K562 (cell line): ENCODE measurements around the gene CAVIN1. TPM values are rescaled to one million over a fixed set of nuclear protein-coding genes. Genes with fewer than 3 reads are reported as not detected.

Source experiments
- DIDO1 ChIP-seq: fragments of 450-650 bp; IDR thresholded peaks from 2 replicates; pipeline ENCODE4 v1.6.1; 2016; ENCODE audit warnings: low read depth, missing biosample characterization, missing genetic modification characterization
- MAFK ChIP-seq: IDR thresholded peaks from 2 replicates; pipeline ENCODE4 v1.6.1; 2011; ENCODE audit warnings: low read length, improper control_type of control experiment
- MXI1 ChIP-seq: IDR thresholded peaks from 2 replicates; pipeline ENCODE4 v1.6.1; 2011; ENCODE audit warnings: low read depth, mild to moderate bottlenecking, improper control_type of control experiment, low read length
- RBM14 ChIP-seq: fragments of 200-400 bp; formaldehyde crosslinking; IDR thresholded peaks from 2 replicates; pipeline ENCODE4 v1.6.1; 2018; ENCODE audit warnings: low read depth, mild to moderate bottlenecking, low read length, moderate library complexity, borderline replicate concordance; ENCODE audit not compliant: insufficient read depth
- SMARCC2 ChIP-seq: fragments of 450-650 bp; IDR thresholded peaks from 2 replicates; pipeline ENCODE4 v1.6.1; 2017; ENCODE audit warnings: antibody characterized with exemption, moderate library complexity, mild to moderate bottlenecking, low read depth
- TBP ChIP-seq: optimal IDR thresholded peaks from 2 replicates; pipeline ENCODE3; 2011; ENCODE audit warnings: low read depth, low read length, improper control_type of control experiment
- ZBTB17 ChIP-seq: fragments of 450-650 bp; formaldehyde crosslinking; IDR thresholded peaks from 2 replicates; pipeline ENCODE4 v1.4.0; 2020; ENCODE audit warnings: mild to moderate bottlenecking
- ZNF584 ChIP-seq: fragments of 200-800 bp; sonication (Bioruptor generic); IDR thresholded peaks from 2 replicates; pipeline ENCODE4 v1.6.1; 2016; ENCODE audit warnings: low read depth, mild to moderate bottlenecking, missing genetic modification characterization, missing compliant biosample characterization
- polyA plus RNA-seq, 8 experiments: library from polyadenylated mRNA; depleted of rRNA in 4 of 8; stranded (reverse) in 5 of 8; unstranded in 3 of 8; fragments of >200 nt; fragmentation: Nextera tagmentation in 2 of 8; fragmentation: Illumina TruSeq in 1 of 8; extraction: Ambion mirVana in 2 of 8; extraction: Trizol in 1 of 8; gene quantifications; 2 replicates each; pipeline versions ENCODE4 v1.2.1 to v1.2.3, GENCODE V29; 2011 to 2014; ENCODE audit warnings: inconsistent platforms in 1 of 8, missing spikeins in 1 of 8
- total RNA-seq, 7 experiments: library from RNA; depleted of rRNA in 6 of 7; stranded (reverse); fragments of >200 nt in 6 of 7; fragmentation: Illumina TruSeq in 2 of 7; extraction: Trizol in 2 of 7; gene quantifications; 2 replicates each; pipeline versions ENCODE4 v1.2.1 to v1.2.3, GENCODE V29; 2011 to 2021; ENCODE audit warnings: low replicate concordance in 1 of 7
- TF ChIP-seq, protein P1 (sequence below), 2 experiments: fragments of 450-650 bp; IDR thresholded peaks; 2 replicates each; pipeline ENCODE4 v1.6.1; 2018; ENCODE audit warnings: mild to moderate bottlenecking in 2 of 2, low read depth in 1 of 2; ENCODE audit not compliant: partially characterized antibody in 2 of 2
- TF ChIP-seq, protein P2 (sequence below): fragments of 150-350 bp; IDR thresholded peaks from 2 replicates; pipeline ENCODE4 v1.6.1; 2014; ENCODE audit warnings: low read depth, mild to moderate bottlenecking, low read length, borderline replicate concordance
- TF ChIP-seq, protein P3 (sequence below): fragments of 250-450 bp; sonication (Bioruptor Pico); IDR thresholded peaks from 2 replicates; pipeline ENCODE4 v1.5.0; 2022; ENCODE audit warnings: mild to moderate bottlenecking
- TF ChIP-seq, protein P4 (sequence below): fragments of 250-450 bp; sonication (Bioruptor Pico); IDR thresholded peaks from 2 replicates; pipeline ENCODE4 v1.4.0; 2020; ENCODE audit warnings: mild to moderate bottlenecking
- TF ChIP-seq, protein P5 (sequence below), 2 experiments: fragments of 450-650 bp in 1 of 2; sonication (generic) in 1 of 2; formaldehyde crosslinking in 1 of 2; IDR thresholded peaks in 1 of 2; conservative IDR thresholded peaks in 1 of 2; 2 replicates each; pipeline versions ENCODE4 v1.6.1 to v1.8.1; 2016 to 2023; ENCODE audit warnings: mild to moderate bottlenecking in 2 of 2, moderate library complexity in 2 of 2, inconsistent platforms in 1 of 2, missing genetic modification reagents in 1 of 2

CAVIN1 gene
- total and polyA plus RNA-seq, 9 of the 15 experiments (the other 6 are each of a cell fraction or from before 2014, with no cell fraction given), result 6.8 to 162 (median 74.5) TPM

DNA sequence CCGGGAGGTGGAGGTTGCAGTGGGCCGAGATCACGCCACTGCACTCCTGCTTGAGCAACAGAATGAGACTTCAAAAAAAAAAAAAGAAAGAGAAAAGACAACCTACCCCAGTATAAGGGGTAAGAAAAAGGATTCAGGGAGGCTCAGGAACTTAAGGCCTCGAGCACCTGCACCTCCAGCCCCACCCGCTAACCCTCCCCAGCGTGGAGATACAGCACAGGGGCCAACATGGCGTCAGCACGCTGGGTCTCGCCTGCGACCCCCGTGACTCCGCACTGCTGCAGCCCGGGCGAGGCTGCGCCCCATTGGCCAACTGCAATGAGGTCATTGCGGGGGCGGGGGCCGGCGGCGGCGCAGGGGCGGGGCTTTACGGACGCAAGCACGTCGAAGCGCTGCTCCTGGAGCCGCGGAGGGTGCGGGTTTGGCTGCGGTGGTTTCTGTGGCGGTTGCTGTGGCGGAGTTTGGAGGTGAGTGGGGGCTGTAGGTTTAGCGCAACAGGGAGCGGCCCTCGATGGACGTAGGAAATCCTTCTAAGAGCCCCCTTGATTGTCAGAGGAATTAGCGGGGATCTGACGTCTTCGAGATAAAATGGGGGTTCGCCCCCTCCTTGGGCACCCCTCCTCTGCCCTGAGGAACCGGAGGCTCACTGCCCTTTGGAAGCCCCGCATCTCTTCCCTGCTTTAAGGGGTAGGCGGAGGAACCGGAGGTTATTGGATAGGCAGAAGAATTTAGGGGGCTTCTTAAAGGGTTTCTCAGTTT, 35.6 kb upstream of the CAVIN1 start, which contains the start of gene ATP6V0A1 (continued):
- TF ChIP-seq, protein P1, sequence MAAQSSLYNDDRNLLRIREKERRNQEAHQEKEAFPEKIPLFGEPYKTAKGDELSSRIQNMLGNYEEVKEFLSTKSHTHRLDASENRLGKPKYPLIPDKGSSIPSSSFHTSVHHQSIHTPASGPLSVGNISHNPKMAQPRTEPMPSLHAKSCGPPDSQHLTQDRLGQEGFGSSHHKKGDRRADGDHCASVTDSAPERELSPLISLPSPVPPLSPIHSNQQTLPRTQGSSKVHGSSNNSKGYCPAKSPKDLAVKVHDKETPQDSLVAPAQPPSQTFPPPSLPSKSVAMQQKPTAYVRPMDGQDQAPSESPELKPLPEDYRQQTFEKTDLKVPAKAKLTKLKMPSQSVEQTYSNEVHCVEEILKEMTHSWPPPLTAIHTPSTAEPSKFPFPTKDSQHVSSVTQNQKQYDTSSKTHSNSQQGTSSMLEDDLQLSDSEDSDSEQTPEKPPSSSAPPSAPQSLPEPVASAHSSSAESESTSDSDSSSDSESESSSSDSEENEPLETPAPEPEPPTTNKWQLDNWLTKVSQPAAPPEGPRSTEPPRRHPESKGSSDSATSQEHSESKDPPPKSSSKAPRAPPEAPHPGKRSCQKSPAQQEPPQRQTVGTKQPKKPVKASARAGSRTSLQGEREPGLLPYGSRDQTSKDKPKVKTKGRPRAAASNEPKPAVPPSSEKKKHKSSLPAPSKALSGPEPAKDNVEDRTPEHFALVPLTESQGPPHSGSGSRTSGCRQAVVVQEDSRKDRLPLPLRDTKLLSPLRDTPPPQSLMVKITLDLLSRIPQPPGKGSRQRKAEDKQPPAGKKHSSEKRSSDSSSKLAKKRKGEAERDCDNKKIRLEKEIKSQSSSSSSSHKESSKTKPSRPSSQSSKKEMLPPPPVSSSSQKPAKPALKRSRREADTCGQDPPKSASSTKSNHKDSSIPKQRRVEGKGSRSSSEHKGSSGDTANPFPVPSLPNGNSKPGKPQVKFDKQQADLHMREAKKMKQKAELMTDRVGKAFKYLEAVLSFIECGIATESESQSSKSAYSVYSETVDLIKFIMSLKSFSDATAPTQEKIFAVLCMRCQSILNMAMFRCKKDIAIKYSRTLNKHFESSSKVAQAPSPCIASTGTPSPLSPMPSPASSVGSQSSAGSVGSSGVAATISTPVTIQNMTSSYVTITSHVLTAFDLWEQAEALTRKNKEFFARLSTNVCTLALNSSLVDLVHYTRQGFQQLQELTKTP (IDR thresholded peaks at IDR 0.05; ENCODE audit: low read depth in 1 of 2, partially characterized antibody in 2 of 2), result peak; percentile 57 to 61
- TF ChIP-seq ZBTB17 (CRISPR knock-in tag), result 0 out of 2 replicates have a peak, but pooled peaks have one; percentile 33
- TF ChIP-seq, protein P2, sequence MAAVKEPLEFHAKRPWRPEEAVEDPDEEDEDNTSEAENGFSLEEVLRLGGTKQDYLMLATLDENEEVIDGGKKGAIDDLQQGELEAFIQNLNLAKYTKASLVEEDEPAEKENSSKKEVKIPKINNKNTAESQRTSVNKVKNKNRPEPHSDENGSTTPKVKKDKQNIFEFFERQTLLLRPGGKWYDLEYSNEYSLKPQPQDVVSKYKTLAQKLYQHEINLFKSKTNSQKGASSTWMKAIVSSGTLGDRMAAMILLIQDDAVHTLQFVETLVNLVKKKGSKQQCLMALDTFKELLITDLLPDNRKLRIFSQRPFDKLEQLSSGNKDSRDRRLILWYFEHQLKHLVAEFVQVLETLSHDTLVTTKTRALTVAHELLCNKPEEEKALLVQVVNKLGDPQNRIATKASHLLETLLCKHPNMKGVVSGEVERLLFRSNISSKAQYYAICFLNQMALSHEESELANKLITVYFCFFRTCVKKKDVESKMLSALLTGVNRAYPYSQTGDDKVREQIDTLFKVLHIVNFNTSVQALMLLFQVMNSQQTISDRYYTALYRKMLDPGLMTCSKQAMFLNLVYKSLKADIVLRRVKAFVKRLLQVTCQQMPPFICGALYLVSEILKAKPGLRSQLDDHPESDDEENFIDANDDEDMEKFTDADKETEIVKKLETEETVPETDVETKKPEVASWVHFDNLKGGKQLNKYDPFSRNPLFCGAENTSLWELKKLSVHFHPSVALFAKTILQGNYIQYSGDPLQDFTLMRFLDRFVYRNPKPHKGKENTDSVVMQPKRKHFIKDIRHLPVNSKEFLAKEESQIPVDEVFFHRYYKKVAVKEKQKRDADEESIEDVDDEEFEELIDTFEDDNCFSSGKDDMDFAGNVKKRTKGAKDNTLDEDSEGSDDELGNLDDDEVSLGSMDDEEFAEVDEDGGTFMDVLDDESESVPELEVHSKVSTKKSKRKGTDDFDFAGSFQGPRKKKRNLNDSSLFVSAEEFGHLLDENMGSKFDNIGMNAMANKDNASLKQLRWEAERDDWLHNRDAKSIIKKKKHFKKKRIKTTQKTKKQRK, result no peak
- no peak for TF ChIP-seq MXI1
- peak; percentile 64 for TF ChIP-seq TBP
- TF ChIP-seq, protein P3, sequence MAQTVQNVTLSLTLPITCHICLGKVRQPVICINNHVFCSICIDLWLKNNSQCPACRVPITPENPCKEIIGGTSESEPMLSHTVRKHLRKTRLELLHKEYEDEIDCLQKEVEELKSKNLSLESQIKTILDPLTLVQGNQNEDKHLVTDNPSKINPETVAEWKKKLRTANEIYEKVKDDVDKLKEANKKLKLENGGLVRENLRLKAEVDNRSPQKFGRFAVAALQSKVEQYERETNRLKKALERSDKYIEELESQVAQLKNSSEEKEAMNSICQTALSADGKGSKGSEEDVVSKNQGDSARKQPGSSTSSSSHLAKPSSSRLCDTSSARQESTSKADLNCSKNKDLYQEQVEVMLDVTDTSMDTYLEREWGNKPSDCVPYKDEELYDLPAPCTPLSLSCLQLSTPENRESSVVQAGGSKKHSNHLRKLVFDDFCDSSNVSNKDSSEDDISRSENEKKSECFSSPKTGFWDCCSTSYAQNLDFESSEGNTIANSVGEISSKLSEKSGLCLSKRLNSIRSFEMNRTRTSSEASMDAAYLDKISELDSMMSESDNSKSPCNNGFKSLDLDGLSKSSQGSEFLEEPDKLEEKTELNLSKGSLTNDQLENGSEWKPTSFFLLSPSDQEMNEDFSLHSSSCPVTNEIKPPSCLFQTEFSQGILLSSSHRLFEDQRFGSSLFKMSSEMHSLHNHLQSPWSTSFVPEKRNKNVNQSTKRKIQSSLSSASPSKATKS (CRISPR knock-in tag), result no peak
- no peak for TF ChIP-seq ZNF584 (CRISPR knock-in tag)
- TF ChIP-seq DIDO1 (tag), result no peak
- TF ChIP-seq, protein P4, sequence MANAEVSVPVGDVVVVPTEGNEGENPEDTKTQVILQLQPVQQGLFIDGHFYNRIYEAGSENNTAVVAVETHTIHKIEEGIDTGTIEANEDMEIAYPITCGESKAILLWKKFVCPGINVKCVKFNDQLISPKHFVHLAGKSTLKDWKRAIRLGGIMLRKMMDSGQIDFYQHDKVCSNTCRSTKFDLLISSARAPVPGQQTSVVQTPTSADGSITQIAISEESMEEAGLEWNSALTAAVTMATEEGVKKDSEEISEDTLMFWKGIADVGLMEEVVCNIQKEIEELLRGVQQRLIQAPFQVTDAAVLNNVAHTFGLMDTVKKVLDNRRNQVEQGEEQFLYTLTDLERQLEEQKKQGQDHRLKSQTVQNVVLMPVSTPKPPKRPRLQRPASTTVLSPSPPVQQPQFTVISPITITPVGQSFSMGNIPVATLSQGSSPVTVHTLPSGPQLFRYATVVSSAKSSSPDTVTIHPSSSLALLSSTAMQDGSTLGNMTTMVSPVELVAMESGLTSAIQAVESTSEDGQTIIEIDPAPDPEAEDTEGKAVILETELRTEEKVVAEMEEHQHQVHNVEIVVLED, result peak; percentile 89
- TF ChIP-seq SMARCC2, result 0 out of 2 replicates have a peak, but pooled peaks have one; percentile 2
- no peak for TF ChIP-seq MAFK
- TF ChIP-seq RBM14, result no peak
- TF ChIP-seq, protein P5, sequence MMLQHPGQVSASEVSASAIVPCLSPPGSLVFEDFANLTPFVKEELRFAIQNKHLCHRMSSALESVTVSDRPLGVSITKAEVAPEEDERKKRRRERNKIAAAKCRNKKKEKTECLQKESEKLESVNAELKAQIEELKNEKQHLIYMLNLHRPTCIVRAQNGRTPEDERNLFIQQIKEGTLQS (IDR thresholded peaks at IDR 0.05), result peak; percentile 67
- TF ChIP-seq, protein P5 (CRISPR knock-in tag; conservative IDR thresholded peaks at IDR 0.05), result no peak
